Measurements from ENCODE around the gene B3GNT5.

The B3GNT5 gene

GRCh38 chr3:183254487-183255347, 1.7 kb downstream of the B3GNT5 start:
- Histone ChIP-seq H4K20me1 (peaks cover 0 to 13% (median 0%) of the 10 kb centered on the region in 11 experiments; a peak in 3 of 22 replicates), H3K9me3 (replicated peaks in 1 of 11) (peaks cover 0 to 15% (median 11%) of the 10 kb centered on the region in 11 experiments; a peak in 16 of 22 replicates), H3K9ac (peak overlapping the region; percentile 80 to 98 (median 88)), H3K4me2 (peak overlapping the region; percentile 90 to 99 (median 94)), H3K27ac (peak overlapping the region; percentile 76 to 94 (median 90)), H3K4me1 (peaks cover 25 to 75% (median 40%) of the 10 kb centered on the region in 10 experiments), H3K4me3 (peak overlapping the region; percentile 59 to 83 (median 72)), H3K36me3 (peaks cover 0 to 7% (median 4%) of the 10 kb centered on the region in 11 experiments; a peak in 5 of 22 replicates), H3K27me3 (peaks cover 29 to 82% (median 74%) of the 10 kb centered on the region in 11 experiments)
- TF ChIP-seq Cebpa-rat (IDR thresholded peaks at IDR 0.05), result no peak

GRCh38 chr3:183255348-183255730, 2.3 kb downstream of the B3GNT5 start:
- Histone ChIP-seq H3K27ac (peak overlapping the region in 6 of 11 experiments; percentile 83 to 94 (median 92); a peak in 10 of 22 replicates), H3K4me3 (peak overlapping the region in 9 of 10 experiments; percentile 66 to 83 (median 74); a peak in 15 of 20 replicates), H3K4me1 (peaks cover 30 to 76% (median 44%) of the 10 kb centered on the region in 10 experiments), H4K20me1 (peaks cover 0 to 13% (median 0%) of the 10 kb centered on the region in 11 experiments; a peak in 3 of 22 replicates), H3K27me3 (peaks cover 29 to 82% (median 74%) of the 10 kb centered on the region in 11 experiments), H3K9me3 (replicated peaks in 1 of 11) (peaks cover 0 to 15% (median 11%) of the 10 kb centered on the region in 11 experiments; a peak in 16 of 22 replicates), H3K4me2 (peak overlapping the region in 9 of 11 experiments; percentile 92 to 97 (median 94); a peak in 14 of 22 replicates), H3K9ac (peak overlapping the region in 7 of 11 experiments; percentile 82 to 98 (median 93); a peak in 11 of 22 replicates), H3K36me3 (peaks cover 0 to 7% (median 4%) of the 10 kb centered on the region in 11 experiments; a peak in 5 of 22 replicates)
- no peak for TF ChIP-seq Cebpa-rat (IDR thresholded peaks at IDR 0.05)

- peak overlapping the region; percentile 51 to 88 (median 77) for H3K4me2 ChIP-seq
- H3K9me3 ChIP-seq (replicated peaks in 1 of 11), result peaks cover 0 to 15% (median 11%) of the 10 kb centered on the region in 11 experiments; a peak in 16 of 22 replicates
- no peak for TF ChIP-seq Cebpa-rat (IDR thresholded peaks at IDR 0.05)
- peaks cover 0 to 11% (median 4%) of the 10 kb centered on the region in 11 experiments; a peak in 5 of 22 replicates for H3K36me3 ChIP-seq
- H3K9ac ChIP-seq, result peak overlapping the region in 8 of 11 experiments; percentile 68 to 82 (median 75); a peak in 13 of 22 replicates
- H3K4me3 ChIP-seq, result no peak overlapping the region
- peak overlapping the region; percentile 65 to 95 (median 88); a peak in 21 of 22 replicates for H3K27ac ChIP-seq
- peaks cover 10 to 46% (median 37%) of the 10 kb centered on the region in 11 experiments; a peak in 21 of 22 replicates for H3K27me3 ChIP-seq
- H4K20me1 ChIP-seq, result peaks cover 0 to 8% (median 0%) of the 10 kb centered on the region in 11 experiments; a peak in 4 of 22 replicates
- peaks cover 24 to 86% (median 62%) of the 10 kb centered on the region in 10 experiments for H3K4me1 ChIP-seq
Observed at GRCh38 chr3:183259087-183259486, 6.0 kb downstream of the B3GNT5 start.

- no peak for TF ChIP-seq Cebpa-rat (IDR thresholded peaks at IDR 0.05)
- Histone ChIP-seq H3K4me1 (peaks cover 19 to 90% (median 62%) of the 10 kb centered on the region in 10 experiments), H3K27me3 (peaks cover 5 to 40% (median 31%) of the 10 kb centered on the region in 11 experiments; a peak in 21 of 22 replicates), H3K9me3 (replicated peaks in 1 of 11) (peaks cover 0 to 11% (median 9%) of the 10 kb centered on the region in 11 experiments; a peak in 16 of 22 replicates), H3K4me2 (peak overlapping the region; percentile 51 to 88 (median 77)), H3K36me3 (peaks cover 0 to 11% (median 4%) of the 10 kb centered on the region in 11 experiments; a peak in 5 of 22 replicates), H3K27ac (peak overlapping the region; percentile 65 to 95 (median 88); a peak in 21 of 22 replicates), H3K4me3 (peak overlapping the region in 3 of 10 experiments; percentile 14 to 24 (median 21); a peak in 2 of 20 replicates), H3K9ac (peak overlapping the region; percentile 52 to 82 (median 74); a peak in 21 of 22 replicates), H4K20me1 (peaks cover 0 to 3% (median 0%) of the 10 kb centered on the region in 11 experiments; a peak in 3 of 22 replicates)
Observed at GRCh38 chr3:183259621-183260020, 6.6 kb downstream of the B3GNT5 start.

GRCh38 chr3:183260167-183260904, 7.3 kb downstream of the B3GNT5 start:
- H4K20me1 ChIP-seq, result peaks cover 0 to 5% (median 0%) of the 10 kb centered on the region in 11 experiments; a peak in 3 of 22 replicates
- H3K36me3 ChIP-seq, result peaks cover 0 to 11% (median under 1%) of the 10 kb centered on the region in 11 experiments; a peak in 5 of 22 replicates
- H3K27ac ChIP-seq, result peak overlapping the region; percentile 65 to 95 (median 88); a peak in 21 of 22 replicates
- peak overlapping the region in 4 of 10 experiments; percentile 14 to 24 (median 18); a peak in 5 of 20 replicates for H3K4me3 ChIP-seq
- H3K4me1 ChIP-seq, result peaks cover 19 to 91% (median 64%) of the 10 kb centered on the region in 10 experiments
- peak in 10 of 11 experiments; percentile 49 to 96 (median 88); a peak in 18 of 22 replicates for TF ChIP-seq Cebpa-rat (IDR thresholded peaks at IDR 0.05)
- peak overlapping the region; percentile 51 to 88 (median 77) for H3K4me2 ChIP-seq
- H3K27me3 ChIP-seq, result peaks cover 0 to 33% (median 24%) of the 10 kb centered on the region in 11 experiments; a peak in 20 of 22 replicates
- peaks cover 0 to 4% (median 2%) of the 10 kb centered on the region in 11 experiments; a peak in 16 of 22 replicates for H3K9me3 ChIP-seq (replicated peaks in 1 of 11)
- H3K9ac ChIP-seq, result peak overlapping the region; percentile 52 to 82 (median 74); a peak in 20 of 22 replicates

GRCh38 chr3:183261151-183261724, 8.2 kb downstream of the B3GNT5 start:
- peaks cover 0 to 24% (median 15%) of the 10 kb centered on the region in 11 experiments; a peak in 17 of 22 replicates for H3K27me3 ChIP-seq
- H3K27ac ChIP-seq, result peak overlapping the region; percentile 65 to 95 (median 88); a peak in 20 of 22 replicates
- H3K36me3 ChIP-seq, result peaks cover 0 to 11% (median 0%) of the 10 kb centered on the region in 11 experiments; a peak in 3 of 22 replicates
- no peaks in the 10 kb centered on the region for H3K9me3 ChIP-seq (replicated peaks in 1 of 11)
- peaks cover 19 to 97% (median 66%) of the 10 kb centered on the region in 10 experiments for H3K4me1 ChIP-seq
- H3K4me3 ChIP-seq, result no peak overlapping the region; a peak in 1 of 20 replicates
- no peak for TF ChIP-seq Cebpa-rat (IDR thresholded peaks at IDR 0.05)
- peak overlapping the region; percentile 51 to 88 (median 77) for H3K4me2 ChIP-seq
- peaks cover 0 to 7% (median 0%) of the 10 kb centered on the region in 11 experiments; a peak in 2 of 22 replicates for H4K20me1 ChIP-seq
- H3K9ac ChIP-seq, result peak overlapping the region in 7 of 11 experiments; percentile 64 to 82 (median 75); a peak in 9 of 22 replicates

GRCh38 chr3:183262875-183263378, 9.9 kb downstream of the B3GNT5 start:
- Histone ChIP-seq H4K20me1 (peaks cover 0 to 16% (median 0%) of the 10 kb centered on the region in 11 experiments; a peak in 2 of 22 replicates), H3K4me3 (no peak overlapping the region), H3K36me3 (peaks cover 0 to 16% (median 0%) of the 10 kb centered on the region in 11 experiments; a peak in 4 of 22 replicates), H3K4me1 (peaks cover 19 to 88% (median 67%) of the 10 kb centered on the region in 10 experiments), H3K27ac (peak overlapping the region in 5 of 11 experiments; percentile 14 to 50 (median 39); a peak in 6 of 22 replicates), H3K9ac (no peak overlapping the region), H3K27me3 (peaks cover 0 to 7% (median 0%) of the 10 kb centered on the region in 11 experiments; a peak in 4 of 22 replicates), H3K4me2 (peak overlapping the region in 5 of 11 experiments; percentile 23 to 58 (median 49); a peak in 8 of 22 replicates), H3K9me3 (replicated peaks in 1 of 11) (no peaks in the 10 kb centered on the region)
- no peak for TF ChIP-seq Cebpa-rat (IDR thresholded peaks at IDR 0.05)

Measured in BLaER1 treated with 17β-estradiol and CSF1 and Interleukin-3, amounts not matched to agents 10 nM and 100 nM (cell line).